ENCODE measurements around the gene DENND11. TPM values are rescaled to one million over a fixed set of nuclear protein-coding genes. Genes with fewer than 3 reads are reported as not detected.

The DENND11 gene
- total RNA-seq, 4 donors from 2014 or later, result 8.5 to 29.2 (median 20.8) TPM

DNA sequence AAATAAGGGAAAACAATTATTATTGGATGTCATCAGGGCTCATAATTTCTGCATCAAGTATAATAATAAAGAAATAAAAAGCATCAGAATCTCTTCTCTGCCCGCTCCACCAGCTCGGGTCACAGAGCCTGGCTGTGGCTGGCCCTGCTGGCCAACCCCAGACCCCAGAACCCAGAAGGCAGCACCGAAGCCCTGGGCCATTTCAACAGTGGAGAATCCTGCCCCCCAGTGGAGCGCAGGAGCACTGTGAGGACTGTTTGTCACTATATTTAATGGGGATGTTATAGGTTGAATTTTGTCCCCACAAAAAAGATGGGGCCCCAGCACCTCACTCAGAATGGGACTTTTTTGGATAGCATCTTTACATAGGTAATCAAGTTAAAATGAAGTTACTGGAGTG, 27.3 kb downstream of the DENND11 start:
- Histone ChIP-seq H3K27ac (peak overlapping the region in 1 of 2 donors; percentile 58), H3K4me1 (no peaks in the 10 kb centered on the region), H3K27me3 (no peaks in the 10 kb centered on the region), H3K9me3 (no peaks in the 10 kb centered on the region), H3K36me3 (no peaks in the 10 kb centered on the region), H3K4me3 (no peak overlapping the region)
- intact Hi-C loops (cut with DNase I; ENCODE audit: low total_unique reads), result no loop called here
- no peak for TF ChIP-seq POLR2A (IDR thresholded peaks at IDR 0.05)
- TF ChIP-seq CTCF (IDR thresholded peaks at IDR 0.05), result peak in 1 of 4 experiments; percentile 5
- no peak for DNase-seq

DNA sequence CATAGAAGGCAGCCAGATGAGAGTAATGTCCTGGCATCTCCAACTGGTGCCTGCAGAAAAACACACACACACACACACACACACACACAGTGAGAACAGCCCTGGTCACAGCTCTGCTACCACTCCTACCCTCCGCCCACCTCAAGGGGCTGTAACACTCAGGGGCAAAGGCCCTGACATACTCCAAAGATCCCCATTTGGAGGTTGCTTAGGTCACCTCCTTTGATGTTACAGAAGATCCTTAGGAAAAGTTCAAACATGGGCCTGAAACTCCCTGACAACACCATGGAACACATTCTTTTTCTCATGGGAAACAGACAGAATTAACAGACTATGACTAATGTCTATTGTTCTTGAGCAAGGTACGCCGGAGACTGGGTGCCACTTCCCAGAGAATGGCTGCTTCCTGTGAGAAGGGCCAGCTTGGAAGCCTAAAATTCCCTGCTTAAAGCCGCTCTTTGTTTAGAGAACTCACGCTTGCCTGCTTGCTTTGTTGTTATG, 27.7 kb downstream of the DENND11 start:
- peak overlapping the region in 1 of 2 donors; percentile 58 for H3K27ac ChIP-seq
- intact Hi-C loops (cut with DNase I; ENCODE audit: low total_unique reads), result no loop called here
- DNase-seq, result no peak
- no peaks in the 10 kb centered on the region for H3K27me3 ChIP-seq
- no peak for TF ChIP-seq CTCF (IDR thresholded peaks at IDR 0.05)
- no peak for TF ChIP-seq POLR2A (IDR thresholded peaks at IDR 0.05)
- H3K9me3 ChIP-seq, result no peaks in the 10 kb centered on the region
- H3K4me1 ChIP-seq, result no peaks in the 10 kb centered on the region
- no peak overlapping the region for H3K4me3 ChIP-seq
- H3K36me3 ChIP-seq, result no peaks in the 10 kb centered on the region

DNA sequence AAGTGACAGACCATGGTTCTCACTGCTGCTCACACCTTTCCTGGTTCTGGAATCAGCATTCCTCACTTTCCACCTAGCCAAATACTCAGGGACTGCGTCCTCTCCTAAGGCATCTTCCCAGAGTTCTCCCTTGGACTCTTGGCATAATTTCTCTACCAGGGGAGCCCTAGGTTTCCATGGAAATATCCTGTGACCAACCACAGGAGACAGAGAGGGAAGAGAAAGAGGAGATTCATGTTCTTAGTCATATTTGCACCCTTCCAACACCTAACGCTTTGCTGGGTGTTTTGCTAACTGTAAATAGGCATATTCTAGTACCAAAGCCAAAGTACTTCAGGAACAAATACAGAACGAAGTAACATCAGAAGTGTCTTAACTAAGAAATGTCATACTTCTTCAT, 28.6 kb downstream of the DENND11 start:
- TF ChIP-seq CTCF (IDR thresholded peaks at IDR 0.05) (no peak), POLR2A (IDR thresholded peaks at IDR 0.05) (no peak)
- Histone ChIP-seq H3K4me3 (no peak overlapping the region), H3K27me3 (no peaks in the 10 kb centered on the region), H3K9me3 (no peaks in the 10 kb centered on the region), H3K4me1 (no peaks in the 10 kb centered on the region), H3K27ac (no peak overlapping the region), H3K36me3 (no peaks in the 10 kb centered on the region)
- DNase-seq, result no peak
- intact Hi-C loops (cut with DNase I; ENCODE audit: low total_unique reads), result no loop called here

DNA sequence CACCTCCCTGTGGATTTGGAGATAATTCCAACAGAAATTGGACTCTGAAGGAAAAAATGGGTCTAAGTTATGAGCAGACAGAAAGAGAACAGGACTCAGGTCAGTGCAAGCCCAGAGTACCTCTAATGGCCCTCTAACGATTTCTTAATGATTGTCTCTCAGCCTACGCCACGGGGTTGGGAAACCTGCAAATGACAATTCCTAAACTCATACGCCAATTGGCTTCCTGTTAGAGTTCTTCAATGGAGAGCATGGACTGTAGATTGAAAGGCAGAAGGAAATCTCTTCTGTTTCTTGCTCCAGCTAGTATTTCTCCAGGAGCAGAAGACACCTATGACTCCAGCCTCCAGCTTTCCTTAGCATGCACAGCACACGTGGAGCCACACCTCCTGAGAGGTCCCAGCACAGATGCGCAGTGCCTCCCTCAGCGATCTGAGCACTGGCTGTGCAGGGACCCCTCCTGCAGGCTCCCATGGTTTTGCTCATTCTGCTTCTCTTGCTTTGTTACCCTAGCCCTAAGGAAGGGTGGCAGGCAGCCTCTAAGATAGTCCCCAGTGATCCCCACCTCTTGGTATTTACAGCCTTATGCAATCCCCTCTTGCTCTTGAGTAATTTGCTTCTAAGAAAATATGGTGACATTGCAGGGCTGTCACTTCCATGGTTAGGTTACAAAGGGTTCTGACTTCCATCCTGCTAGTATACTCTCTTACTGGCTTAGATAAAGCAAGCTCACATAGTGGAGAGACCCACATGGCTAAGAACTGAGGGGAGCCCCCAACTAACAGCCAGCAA, 30.1 kb downstream of the DENND11 start:
- intact Hi-C loops (cut with DNase I; ENCODE audit: low total_unique reads), result no loop called here
- TF ChIP-seq POLR2A (IDR thresholded peaks at IDR 0.05) (no peak), CTCF (IDR thresholded peaks at IDR 0.05) (no peak)

GRCh38 chr7:141668853-141669252, 33.1 kb downstream of the DENND11 start:
- Histone ChIP-seq H3K4me3 (no peak overlapping the region), H3K4me1 (no peaks in the 10 kb centered on the region), H3K36me3 (no peaks in the 10 kb centered on the region), H3K27me3 (no peaks in the 10 kb centered on the region), H3K27ac (no peak overlapping the region), H3K9me3 (no peaks in the 10 kb centered on the region)
- no peak for DNase-seq
- intact Hi-C loops (cut with DNase I; ENCODE audit: low total_unique reads), result no loop called here
- no peak for TF ChIP-seq POLR2A (IDR thresholded peaks at IDR 0.05)
- no peak for TF ChIP-seq CTCF (IDR thresholded peaks at IDR 0.05)

More for the DNA sequence above, 30.1 kb downstream of the DENND11 start:
- Histone ChIP-seq H3K9me3 (no peaks in the 10 kb centered on the region), H3K27me3 (no peaks in the 10 kb centered on the region), H3K36me3 (no peaks in the 10 kb centered on the region), H3K27ac (no peak overlapping the region), H3K4me1 (no peaks in the 10 kb centered on the region), H3K4me3 (no peak overlapping the region)
- DNase-seq, result no peak
